Adrenal gland (tissue), 5 donors: ENCODE data around the gene TLK2.

Experiments
- POLR2A ChIP-seq, 2 donors: fragments of 450-650 bp; IDR thresholded peaks; one replicate each; pipeline ENCODE4 v1.6.1; 2017; ENCODE audit warnings: antibody characterized with exemption in 2 of 2, mild to moderate bottlenecking in 2 of 2, moderate library complexity in 1 of 2
- TF ChIP-seq, protein P1 (sequence below), 6 experiments: fragments of 450-650 bp in 4 of 6; fragments of 200-600 bp in 2 of 6; sonication (generic) in 1 of 6; IDR thresholded peaks; 1 replicate in 5 of 6; 2 replicates in 1 of 6; pipeline versions ENCODE4 v1.5.1 to v1.8.0; 2016 to 2021; ENCODE audit warnings: antibody characterized with exemption in 6 of 6, mild to moderate bottlenecking in 2 of 6, moderate library complexity in 1 of 6
- donor health status: DM: no; HTN: no; CAD: no.

GRCh38 chr17:62644487-62645173, 166.0 kb downstream of the TLK2 start:
- no peak for TF ChIP-seq POLR2A (IDR thresholded peaks at IDR 0.05)
- TF ChIP-seq, protein P1, sequence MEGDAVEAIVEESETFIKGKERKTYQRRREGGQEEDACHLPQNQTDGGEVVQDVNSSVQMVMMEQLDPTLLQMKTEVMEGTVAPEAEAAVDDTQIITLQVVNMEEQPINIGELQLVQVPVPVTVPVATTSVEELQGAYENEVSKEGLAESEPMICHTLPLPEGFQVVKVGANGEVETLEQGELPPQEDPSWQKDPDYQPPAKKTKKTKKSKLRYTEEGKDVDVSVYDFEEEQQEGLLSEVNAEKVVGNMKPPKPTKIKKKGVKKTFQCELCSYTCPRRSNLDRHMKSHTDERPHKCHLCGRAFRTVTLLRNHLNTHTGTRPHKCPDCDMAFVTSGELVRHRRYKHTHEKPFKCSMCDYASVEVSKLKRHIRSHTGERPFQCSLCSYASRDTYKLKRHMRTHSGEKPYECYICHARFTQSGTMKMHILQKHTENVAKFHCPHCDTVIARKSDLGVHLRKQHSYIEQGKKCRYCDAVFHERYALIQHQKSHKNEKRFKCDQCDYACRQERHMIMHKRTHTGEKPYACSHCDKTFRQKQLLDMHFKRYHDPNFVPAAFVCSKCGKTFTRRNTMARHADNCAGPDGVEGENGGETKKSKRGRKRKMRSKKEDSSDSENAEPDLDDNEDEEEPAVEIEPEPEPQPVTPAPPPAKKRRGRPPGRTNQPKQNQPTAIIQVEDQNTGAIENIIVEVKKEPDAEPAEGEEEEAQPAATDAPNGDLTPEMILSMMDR (IDR thresholded peaks at IDR 0.05), result no peak
